ENCODE data around the gene TPSD1. TPM values are rescaled to one million over a fixed set of nuclear protein-coding genes. Genes with fewer than 3 reads are reported as not detected.
A peak's percentile ranks its signal among the peaks of the same experiment; 100 is the strongest.
"Not testable (repeated sequence)": the region's sequence is repeated elsewhere in the genome, so short reads cannot be mapped to it uniquely, and the experiment has no call there.

TPSD1 gene
- total RNA-seq, 1 experiment from 2014 or later: 0.31 TPM

GRCh38 chr16:1295465-1295864, 39.6 kb downstream of the TPSD1 start:
- Mint-ChIP-seq H3K9me3 (no peaks in the 10 kb centered on the region), H3K27me3 (ENCODE audit: low read depth) (peaks cover 36% of the 10 kb centered on the region), H3K4me1 (peaks cover 35% of the 10 kb centered on the region), H3K27ac (peak overlapping the region; percentile 87), H3K4me3 (peak overlapping the region; percentile 12; the same call in 1 of the 2 replicates), H3K36me3 (no peaks in the 10 kb centered on the region)
- ChIA-PET POLR2A (no interaction called here), CTCF (interaction anchor here (0.5 to 2.2 kb wide), 3 partner anchors 35 to 727 kb away, joined by 4 to 8 read pairs (median 4); no protein-coding TSS in a partner anchor)
- peak; percentile 67 for ATAC-seq
- DNase-seq (ENCODE audit: low spot score): no peak
- TF ChIP-seq NR2C2 (CRISPR knock-in tag; IDR thresholded peaks at IDR 0.05): no peak

GRCh38 chr16:1296688-1297017, 40.8 kb downstream of the TPSD1 start:
- CTCF ChIA-PET: interaction anchor here (0.6 to 2.2 kb wide), 4 partner anchors 13 to 636 kb away, joined by 3 to 8 read pairs (median 3); no protein-coding TSS in a partner anchor
- H3K27ac Mint-ChIP-seq; H3K4me3 Mint-ChIP-seq; POLR2A ChIA-PET; H3K36me3 Mint-ChIP-seq; DNase-seq (ENCODE audit: low spot score); H3K9me3 Mint-ChIP-seq; ATAC-seq: not testable (repeated sequence)
- Mint-ChIP-seq H3K4me1 (peaks cover 30% of the 10 kb centered on the region), H3K27me3 (ENCODE audit: low read depth) (peaks cover 25% of the 10 kb centered on the region)

- peak overlapping the region; percentile 30; the same call in 1 of the 2 replicates for H3K27ac Mint-ChIP-seq
- no peaks in the 10 kb centered on the region for H3K9me3 Mint-ChIP-seq
- DNase-seq (ENCODE audit: low spot score) (no peak), ATAC-seq (no peak)
- no peaks in the 10 kb centered on the region for H3K36me3 Mint-ChIP-seq
- H3K4me1 Mint-ChIP-seq: peaks cover 27% of the 10 kb centered on the region
- POLR2A ChIA-PET: interaction anchor here (0.6 kb wide), 1 partner anchor 20 kb away, joined by 3 read pairs; no protein-coding TSS in a partner anchor
- H3K4me3 Mint-ChIP-seq: no peak overlapping the region
- peaks cover 20% of the 10 kb centered on the region for H3K27me3 Mint-ChIP-seq (ENCODE audit: low read depth)
- CTCF ChIA-PET: interaction anchor here (0.6 to 2.2 kb wide), 6 partner anchors 13 to 637 kb away, joined by 3 to 8 read pairs (median 3); partner anchors contain the start of gene METRN
- TF ChIP-seq ZNF232 (CRISPR knock-in tag; IDR thresholded peaks at IDR 0.05) (no peak), TCF7 (CRISPR knock-in tag; IDR thresholded peaks at IDR 0.05; ENCODE audit: low read depth) (no peak), GTF2I (CRISPR knock-in tag; conservative IDR thresholded peaks at IDR 0.05) (no peak), IRF2 (CRISPR knock-in tag; IDR thresholded peaks at IDR 0.05; ENCODE audit: borderline replicate concordance, low read depth) (no peak), HMGXB4 (CRISPR knock-in tag; IDR thresholded peaks at IDR 0.05) (no peak), ZNF425 (CRISPR knock-in tag; conservative IDR thresholded peaks at IDR 0.05) (no peak), MYBL2 (CRISPR knock-in tag; IDR thresholded peaks at IDR 0.05) (no peak), STAT6 (CRISPR knock-in tag; conservative IDR thresholded peaks at IDR 0.05; ENCODE audit: low read depth) (no peak), TP53 (CRISPR knock-in tag; IDR thresholded peaks at IDR 0.05) (no peak)
- TF ChIP-seq, protein P1, sequence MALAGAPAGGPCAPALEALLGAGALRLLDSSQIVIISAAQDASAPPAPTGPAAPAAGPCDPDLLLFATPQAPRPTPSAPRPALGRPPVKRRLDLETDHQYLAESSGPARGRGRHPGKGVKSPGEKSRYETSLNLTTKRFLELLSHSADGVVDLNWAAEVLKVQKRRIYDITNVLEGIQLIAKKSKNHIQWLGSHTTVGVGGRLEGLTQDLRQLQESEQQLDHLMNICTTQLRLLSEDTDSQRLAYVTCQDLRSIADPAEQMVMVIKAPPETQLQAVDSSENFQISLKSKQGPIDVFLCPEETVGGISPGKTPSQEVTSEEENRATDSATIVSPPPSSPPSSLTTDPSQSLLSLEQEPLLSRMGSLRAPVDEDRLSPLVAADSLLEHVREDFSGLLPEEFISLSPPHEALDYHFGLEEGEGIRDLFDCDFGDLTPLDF (CRISPR knock-in tag; IDR thresholded peaks at IDR 0.05): no peak
- TF ChIP-seq, protein P2, sequence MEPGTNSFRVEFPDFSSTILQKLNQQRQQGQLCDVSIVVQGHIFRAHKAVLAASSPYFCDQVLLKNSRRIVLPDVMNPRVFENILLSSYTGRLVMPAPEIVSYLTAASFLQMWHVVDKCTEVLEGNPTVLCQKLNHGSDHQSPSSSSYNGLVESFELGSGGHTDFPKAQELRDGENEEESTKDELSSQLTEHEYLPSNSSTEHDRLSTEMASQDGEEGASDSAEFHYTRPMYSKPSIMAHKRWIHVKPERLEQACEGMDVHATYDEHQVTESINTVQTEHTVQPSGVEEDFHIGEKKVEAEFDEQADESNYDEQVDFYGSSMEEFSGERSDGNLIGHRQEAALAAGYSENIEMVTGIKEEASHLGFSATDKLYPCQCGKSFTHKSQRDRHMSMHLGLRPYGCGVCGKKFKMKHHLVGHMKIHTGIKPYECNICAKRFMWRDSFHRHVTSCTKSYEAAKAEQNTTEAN (CRISPR knock-in tag; IDR thresholded peaks at IDR 0.05): no peak
- TF ChIP-seq, protein P3, sequence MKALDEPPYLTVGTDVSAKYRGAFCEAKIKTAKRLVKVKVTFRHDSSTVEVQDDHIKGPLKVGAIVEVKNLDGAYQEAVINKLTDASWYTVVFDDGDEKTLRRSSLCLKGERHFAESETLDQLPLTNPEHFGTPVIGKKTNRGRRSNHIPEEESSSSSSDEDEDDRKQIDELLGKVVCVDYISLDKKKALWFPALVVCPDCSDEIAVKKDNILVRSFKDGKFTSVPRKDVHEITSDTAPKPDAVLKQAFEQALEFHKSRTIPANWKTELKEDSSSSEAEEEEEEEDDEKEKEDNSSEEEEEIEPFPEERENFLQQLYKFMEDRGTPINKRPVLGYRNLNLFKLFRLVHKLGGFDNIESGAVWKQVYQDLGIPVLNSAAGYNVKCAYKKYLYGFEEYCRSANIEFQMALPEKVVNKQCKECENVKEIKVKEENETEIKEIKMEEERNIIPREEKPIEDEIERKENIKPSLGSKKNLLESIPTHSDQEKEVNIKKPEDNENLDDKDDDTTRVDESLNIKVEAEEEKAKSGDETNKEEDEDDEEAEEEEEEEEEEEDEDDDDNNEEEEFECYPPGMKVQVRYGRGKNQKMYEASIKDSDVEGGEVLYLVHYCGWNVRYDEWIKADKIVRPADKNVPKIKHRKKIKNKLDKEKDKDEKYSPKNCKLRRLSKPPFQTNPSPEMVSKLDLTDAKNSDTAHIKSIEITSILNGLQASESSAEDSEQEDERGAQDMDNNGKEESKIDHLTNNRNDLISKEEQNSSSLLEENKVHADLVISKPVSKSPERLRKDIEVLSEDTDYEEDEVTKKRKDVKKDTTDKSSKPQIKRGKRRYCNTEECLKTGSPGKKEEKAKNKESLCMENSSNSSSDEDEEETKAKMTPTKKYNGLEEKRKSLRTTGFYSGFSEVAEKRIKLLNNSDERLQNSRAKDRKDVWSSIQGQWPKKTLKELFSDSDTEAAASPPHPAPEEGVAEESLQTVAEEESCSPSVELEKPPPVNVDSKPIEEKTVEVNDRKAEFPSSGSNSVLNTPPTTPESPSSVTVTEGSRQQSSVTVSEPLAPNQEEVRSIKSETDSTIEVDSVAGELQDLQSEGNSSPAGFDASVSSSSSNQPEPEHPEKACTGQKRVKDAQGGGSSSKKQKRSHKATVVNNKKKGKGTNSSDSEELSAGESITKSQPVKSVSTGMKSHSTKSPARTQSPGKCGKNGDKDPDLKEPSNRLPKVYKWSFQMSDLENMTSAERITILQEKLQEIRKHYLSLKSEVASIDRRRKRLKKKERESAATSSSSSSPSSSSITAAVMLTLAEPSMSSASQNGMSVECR (CRISPR knock-in tag; IDR thresholded peaks at IDR 0.05; ENCODE audit: borderline replicate concordance): no peak
- TF ChIP-seq, protein P4, sequence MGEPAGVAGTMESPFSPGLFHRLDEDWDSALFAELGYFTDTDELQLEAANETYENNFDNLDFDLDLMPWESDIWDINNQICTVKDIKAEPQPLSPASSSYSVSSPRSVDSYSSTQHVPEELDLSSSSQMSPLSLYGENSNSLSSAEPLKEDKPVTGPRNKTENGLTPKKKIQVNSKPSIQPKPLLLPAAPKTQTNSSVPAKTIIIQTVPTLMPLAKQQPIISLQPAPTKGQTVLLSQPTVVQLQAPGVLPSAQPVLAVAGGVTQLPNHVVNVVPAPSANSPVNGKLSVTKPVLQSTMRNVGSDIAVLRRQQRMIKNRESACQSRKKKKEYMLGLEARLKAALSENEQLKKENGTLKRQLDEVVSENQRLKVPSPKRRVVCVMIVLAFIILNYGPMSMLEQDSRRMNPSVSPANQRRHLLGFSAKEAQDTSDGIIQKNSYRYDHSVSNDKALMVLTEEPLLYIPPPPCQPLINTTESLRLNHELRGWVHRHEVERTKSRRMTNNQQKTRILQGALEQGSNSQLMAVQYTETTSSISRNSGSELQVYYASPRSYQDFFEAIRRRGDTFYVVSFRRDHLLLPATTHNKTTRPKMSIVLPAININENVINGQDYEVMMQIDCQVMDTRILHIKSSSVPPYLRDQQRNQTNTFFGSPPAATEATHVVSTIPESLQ (CRISPR knock-in tag; IDR thresholded peaks at IDR 0.05): no peak
Measured at GRCh38 chr16:1297018-1297696, 41.3 kb downstream of the TPSD1 start.

All from WTC11 (cell line).